SIG-M5 treated with dmso at 0.1 percent for 504 hours (cell line): Measurements from ENCODE around the gene SLCO6A1.
A peak's percentile ranks its signal among the peaks of the same experiment; 100 is the strongest.

Experiments used
- DNase-seq: peaks from one replicate; lab custom pipeline; 2025; ENCODE audit not compliant: unreplicated experiment; lab: John Stamatoyannopoulos, UW

Gene SLCO6A1

DNA sequence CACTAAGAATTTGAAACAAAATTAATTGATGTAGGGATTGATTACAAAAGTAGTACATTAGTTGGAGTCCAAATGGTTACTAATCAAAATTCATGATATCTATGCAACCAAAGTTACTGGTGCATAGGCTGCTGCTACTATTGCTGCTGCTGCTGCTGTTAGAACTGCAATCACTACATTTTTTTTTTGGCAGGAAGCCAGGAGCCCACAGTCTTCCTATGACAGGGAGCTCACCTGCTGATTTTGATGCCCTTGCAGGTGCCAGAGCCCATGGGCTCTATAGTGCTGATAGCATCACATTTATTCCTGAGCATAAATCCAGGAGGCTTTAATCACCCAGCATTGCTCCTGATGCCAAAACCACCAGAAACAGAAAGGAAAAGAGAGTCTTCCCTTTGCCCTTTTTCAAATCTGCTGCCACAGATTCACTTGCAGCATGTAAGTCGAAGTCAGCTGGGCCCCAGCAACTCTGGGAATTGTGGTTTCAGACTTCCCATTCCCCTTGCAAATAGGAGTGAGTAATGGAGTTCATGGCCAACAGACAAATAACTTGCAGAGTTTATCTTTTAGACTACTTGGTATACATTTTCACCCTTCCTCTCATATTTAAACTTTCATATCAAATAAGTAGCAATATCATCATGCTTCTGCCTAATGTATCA lies 17.6 kb downstream of the SLCO6A1 start:
- DNase-seq, result no peak

DNA sequence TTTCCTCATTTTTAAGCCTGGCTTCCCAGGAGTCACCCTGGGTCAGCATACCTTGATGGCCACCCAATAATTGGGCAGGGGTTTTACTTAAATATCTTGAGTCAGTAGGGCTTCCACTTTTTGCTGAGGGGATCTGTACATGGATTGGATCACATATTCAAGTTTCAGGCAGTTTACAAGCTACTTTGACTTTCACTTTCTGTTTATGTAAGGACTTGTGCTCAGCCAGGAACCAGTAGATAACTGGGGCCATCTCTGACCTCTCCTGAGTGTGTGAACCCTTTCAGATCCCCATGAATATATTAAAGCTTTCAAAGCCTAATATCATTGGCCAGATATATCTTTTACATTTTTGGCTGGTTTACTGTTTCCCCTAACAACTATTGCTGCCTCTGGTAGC lies 45.1 kb downstream of the SLCO6A1 start:
- DNase-seq, result peak; percentile 54

DNA sequence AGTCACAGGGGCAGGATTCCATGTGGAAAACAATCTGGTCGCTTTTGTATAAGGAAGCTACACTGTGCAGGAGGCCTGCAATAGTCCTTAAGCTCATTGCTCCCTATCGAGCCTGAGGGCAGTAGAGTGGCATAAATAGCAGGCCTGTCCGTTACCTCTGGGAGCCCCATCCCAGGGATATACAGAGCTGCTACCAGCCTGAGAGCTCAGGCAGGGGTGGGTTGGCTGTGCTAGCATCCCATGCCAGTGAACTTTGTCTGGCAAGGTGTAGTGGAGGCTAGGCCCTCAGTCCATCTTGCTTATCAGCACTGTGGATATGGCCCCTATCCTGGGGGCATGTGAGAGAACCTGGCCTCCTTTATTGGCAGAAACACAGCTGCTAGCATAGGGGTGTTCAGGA lies 47.7 kb downstream of the SLCO6A1 start:
- DNase-seq, result no peak

DNA sequence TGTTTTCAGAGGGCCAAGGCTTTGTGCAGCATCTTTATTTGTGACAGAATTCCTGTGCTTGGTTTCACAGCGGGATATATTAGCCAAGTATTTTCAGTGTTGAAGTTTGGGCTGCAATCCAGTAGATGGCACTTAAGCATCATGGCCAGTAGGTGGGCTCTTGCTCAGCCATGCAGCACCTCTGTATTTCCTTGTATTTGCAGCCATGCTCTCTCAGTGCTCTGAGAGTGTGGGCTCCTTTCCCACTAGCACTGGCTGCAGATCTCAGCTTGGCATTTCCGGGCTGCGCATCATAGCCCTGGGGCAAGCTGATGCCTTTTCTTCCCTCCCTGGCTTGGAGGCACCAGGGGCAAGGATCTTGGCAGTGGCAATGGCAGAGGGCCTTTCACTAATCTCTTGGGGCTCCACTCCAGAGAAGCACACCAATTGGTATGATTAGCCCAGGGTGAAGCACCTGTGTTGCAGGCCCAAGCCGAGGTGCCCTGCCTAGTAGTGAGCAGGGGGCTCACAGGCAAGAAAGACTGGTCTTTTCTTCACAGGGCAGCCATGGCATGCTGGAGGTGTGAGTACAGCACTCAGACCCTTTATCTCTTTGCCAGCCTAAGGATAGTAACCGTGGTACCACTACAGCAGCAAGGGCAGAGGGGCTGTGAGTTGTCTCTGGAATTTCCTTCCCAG lies 48.3 kb downstream of the SLCO6A1 start:
- peak; percentile 62 for DNase-seq

DNA sequence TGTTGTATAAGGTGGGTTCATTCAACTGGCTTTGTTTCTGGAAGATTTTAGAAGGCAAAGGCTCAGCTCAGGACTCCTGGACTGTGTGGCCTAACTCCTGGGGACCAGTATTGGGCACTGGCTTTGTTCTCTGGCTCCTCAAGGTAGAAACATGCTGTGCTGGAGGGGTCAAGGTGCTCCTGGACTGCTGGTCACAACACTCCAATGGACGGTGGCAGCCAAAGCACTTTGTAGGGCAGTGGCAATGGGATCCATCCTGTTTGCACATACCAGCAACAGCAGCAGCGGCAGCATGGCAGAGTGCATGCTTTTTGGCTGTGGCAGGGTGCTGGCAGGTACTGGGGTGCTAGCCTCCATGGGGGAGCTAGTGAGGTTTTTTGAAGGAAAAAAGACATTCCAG lies 65.3 kb downstream of the SLCO6A1 start:
- DNase-seq, result no peak

DNA sequence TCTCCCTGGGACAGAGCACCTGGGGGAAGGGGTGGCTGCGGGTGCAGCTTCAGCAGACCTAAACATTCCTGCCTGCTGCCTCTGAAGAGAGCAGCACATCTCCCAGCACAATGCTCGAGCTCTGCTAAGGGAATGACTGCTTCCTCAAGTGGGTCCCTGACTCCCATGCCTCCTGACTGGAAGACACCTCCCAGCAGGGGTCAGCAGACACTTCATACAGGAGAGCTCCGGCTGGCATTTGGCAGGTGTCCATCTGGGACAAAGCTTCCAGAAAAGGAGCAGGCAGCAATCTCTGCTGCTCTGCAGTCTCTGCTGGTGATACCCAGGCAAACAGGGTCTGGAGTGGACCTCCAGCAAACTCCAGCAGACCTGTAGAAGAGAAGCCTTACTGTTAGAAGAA lies 77.2 kb downstream of the SLCO6A1 start:
- DNase-seq, result no peak

DNA sequence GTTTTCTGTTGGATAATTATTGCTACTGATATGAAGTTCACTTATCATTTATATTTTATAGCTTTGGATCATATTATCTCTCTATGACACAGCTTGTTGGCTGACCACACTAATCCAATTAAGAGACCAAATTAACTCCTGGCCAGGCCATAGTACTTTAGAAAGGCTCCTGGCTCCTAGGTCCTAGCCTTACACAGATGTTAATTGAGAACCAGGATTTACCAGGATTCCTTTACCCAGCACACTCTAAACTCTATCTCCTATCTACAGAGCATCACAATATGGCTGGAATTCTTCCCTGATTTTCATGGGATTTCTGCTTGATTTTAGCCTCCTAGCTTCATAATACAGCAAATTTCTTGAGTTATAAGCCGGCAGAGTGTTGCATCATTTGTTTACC lies 80.3 kb downstream of the SLCO6A1 start:
- no peak for DNase-seq

DNA sequence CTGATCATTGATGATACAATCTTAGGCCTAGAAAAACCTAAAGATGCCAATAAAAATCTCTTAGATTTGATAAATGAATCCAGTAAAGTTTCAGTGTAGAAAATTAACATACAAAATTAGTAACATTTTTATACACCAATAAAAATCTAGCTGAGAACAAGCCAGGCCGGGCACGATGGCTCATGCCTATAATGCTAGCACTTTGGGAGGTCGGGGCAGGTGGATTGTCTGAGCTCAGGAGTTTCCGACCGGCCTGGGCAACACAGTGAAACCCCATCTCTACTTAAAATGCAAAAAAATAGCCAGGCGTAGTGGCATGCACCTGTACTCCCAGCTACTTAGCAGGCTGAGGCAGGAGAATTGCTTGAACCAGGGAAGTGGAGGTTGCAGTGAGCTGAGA lies 84.4 kb downstream of the SLCO6A1 start:
- no peak for DNase-seq

DNA sequence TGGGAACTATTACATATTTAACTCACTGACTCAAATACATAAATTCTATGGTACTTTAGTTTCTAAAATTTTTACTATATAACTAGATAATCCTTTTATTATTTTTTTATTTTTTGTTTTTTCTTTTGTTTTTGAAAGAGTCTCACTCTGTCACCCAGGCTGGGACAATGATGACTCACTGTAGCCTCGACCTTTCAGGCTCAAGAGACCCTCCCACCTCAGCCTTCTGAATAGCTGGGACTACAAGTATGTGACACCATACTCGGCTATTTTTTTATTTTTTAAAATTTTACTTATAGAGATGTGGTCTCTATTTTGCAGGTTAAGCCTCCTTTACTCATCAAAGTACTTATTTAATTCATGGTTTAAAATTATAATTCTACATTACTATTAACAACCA lies 110.6 kb downstream of the SLCO6A1 start:
- no peak for DNase-seq

DNA sequence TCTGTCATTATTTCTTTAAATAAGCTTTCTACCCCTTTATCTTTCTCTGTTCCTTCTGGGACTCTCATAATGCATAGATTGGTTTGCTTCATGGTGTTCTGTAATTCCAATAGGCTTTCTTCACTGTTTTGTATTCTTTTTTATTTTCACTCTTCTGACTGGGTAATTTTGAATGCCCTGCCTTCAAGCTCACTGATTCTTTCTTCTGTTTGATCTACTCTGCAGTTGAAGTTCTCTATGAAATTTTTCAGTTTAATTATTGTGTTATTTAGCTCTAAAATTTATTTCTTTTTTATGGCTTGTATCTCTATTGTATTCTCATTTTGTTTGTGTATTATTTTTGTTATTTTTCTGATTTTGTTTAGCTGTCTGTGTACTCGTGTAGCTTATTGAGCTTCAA lies 113.4 kb downstream of the SLCO6A1 start:
- no peak for DNase-seq

DNA sequence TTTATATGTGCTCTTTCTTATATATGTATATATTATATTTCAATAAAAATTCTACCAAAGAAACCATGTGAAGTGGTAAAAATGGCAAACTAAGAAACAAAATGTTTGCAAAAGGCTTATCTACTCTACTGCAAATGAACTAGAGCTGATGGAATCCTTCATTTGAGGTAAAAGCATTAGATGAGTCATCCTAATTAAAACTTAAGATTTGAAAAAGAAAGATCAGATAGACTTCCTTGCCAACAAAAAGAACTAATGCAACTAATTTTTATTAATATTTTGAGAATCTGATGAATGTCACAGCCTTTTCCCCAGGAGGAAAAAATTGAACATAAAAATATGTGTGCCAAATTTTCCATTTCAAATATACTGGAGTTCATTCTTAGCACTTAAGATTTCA lies 118.6 kb downstream of the SLCO6A1 start:
- no peak for DNase-seq

DNA sequence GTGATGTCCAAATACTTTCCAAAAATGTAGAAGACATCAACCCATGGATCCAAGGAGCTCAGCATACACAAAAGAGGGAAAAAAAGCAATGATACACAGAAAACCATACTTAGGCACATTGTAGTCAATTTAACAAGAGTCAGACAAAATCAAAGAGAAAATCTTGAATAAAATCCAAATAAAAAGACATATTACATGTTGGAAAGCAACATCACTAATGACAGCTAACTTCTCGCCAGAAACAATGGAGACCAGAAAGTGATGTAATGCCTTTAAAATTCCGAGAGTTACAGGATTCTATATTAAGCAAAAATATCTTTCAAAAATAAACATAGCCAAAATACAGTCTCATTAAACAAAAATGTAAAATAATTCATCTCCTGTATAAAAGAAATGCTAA lies 122.9 kb downstream of the SLCO6A1 start:
- no peak for DNase-seq

DNA sequence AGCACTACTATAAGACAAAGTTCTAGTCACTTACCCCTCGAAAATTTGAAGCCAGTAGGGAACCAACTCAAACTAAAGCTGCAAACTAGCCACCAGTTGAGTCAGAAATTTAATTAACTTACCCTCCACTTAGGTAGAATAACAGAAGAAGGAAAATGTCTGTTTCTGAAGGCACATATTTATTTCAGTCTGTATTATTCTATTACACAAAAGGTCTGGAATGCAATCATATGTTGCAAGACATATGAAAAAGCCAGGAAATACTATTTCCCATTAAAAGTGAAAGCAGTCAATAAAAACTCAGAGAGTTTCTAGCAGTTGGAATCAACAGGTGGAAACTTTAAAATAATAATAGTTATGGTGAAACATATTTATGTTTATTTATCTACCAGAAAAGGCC lies 123.5 kb downstream of the SLCO6A1 start:
- DNase-seq, result no peak

DNA sequence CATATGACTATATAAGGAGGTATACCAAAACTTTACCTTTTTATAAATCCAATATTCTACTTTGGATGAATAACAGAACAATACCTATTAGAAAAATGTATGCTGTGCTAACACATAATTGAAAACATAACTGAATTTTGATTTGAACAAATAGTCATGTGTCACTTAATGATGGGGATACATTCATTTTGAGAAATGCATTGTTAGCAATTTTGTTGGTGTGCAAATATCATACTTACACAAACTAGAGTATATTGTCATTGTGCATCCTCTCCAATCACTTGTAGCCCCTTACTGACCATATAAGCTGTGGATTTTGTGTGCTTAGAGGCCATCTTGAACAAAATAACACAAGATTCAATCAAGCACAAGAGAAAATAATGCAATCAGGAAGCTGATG lies 130.4 kb downstream of the SLCO6A1 start:
- DNase-seq, result no peak

DNA sequence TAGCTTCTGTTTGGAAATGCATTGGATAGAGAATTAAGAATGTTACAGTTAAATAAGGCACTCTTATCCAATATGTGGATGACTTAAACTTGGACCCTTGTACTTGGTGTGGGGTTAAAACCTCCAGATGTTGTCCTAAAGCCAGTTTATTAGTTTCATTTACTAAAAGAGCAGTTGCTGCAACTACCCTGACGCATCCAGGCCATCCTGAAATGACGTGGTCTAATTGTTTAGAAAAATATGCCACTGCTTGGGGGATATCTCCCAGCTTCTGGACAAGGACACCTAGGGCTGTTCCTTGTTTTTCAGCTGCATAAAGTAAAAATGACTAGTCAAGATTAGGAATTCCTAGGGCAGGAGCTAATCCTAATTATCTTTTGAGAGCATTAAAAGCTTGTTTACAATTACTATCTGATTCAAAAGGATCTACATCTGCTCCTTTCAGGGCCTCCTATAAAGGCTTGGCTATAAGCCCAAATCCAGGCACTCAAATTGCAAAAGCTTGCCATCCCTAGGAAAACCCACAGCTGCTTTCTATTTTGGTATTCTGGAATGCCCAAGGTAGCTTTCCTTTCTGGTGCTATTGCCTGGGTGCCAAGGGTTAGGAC lies 157.0 kb downstream of the SLCO6A1 start:
- DNase-seq, result no peak

DNA sequence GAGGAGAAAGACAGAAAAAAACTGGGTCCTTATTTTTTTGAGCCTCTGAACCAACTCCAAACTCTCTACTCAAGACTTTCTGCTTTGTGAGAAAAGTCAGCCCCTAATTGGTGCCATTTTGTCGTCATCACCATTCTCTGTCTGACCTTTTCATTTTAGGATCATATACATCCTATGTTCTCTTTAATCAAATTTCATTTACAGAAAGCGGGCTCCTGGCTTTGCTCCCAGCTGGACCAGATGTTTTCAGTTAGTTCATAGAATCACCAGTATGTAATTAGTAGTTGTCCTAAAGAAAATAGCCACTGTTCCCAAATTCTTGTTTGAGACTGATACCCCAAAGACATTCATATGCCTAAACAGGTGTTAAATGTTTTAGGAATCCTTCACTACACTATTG lies 174.1 kb downstream of the SLCO6A1 start:
- no peak for DNase-seq
